ENCODE measurements around the gene GTF2F1. TPM values are rescaled to one million over a fixed set of nuclear protein-coding genes. Genes with fewer than 3 reads are reported as not detected.
"Not testable (repeated sequence)": the region's sequence is repeated elsewhere in the genome, so short reads cannot be mapped to it uniquely, and the experiment has no call there.

The GTF2F1 gene
- total RNA-seq, 1 experiment from 2014 or later: 65.6 TPM

DNA sequence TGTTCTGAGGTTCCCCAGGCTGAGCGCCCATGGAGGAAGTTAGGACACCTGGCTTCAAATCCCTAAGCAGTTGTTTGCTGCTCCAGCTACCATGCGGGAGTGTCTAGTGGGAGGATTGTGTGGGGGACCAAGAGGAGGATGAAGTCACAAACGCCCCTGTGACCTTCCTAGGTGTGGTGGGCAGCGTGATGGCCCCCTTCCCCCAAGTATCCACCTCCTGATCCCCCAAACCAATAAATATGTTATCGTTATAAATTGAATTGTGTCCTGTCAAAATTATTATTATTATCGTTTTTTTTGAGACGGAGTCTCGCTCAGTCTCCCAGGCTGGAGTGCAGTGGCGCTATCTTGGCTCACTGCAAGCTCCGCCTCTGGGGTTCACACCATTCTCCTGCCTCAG, 40.7 kb upstream of the GTF2F1 start, which contains the start of gene SLC25A41:
TSS of gene SLC25A41 (minus strand) at position 101 of the 400 bp plus-strand sequence. CDS start at position 31, 70 bp downstream.
- intact Hi-C loops (cut with micrococcal nuclease): no loop called here
- H3K4me3 Mint-ChIP-seq (ENCODE audit: unreplicated experiment): no peak within 1 kb of the TSS
- no peaks in the 10 kb centered on the region for H3K36me3 Mint-ChIP-seq (ENCODE audit: insufficient read depth, unreplicated experiment)
- no peak within 1 kb of the TSS for H3K27ac Mint-ChIP-seq (ENCODE audit: low read depth, unreplicated experiment)
- no peaks in the 10 kb centered on the region for H3K4me1 Mint-ChIP-seq (ENCODE audit: insufficient read depth, unreplicated experiment)
- H3K9me3 Mint-ChIP-seq (ENCODE audit: unreplicated experiment): no peaks in the 10 kb centered on the region
- POLR2A ChIA-PET: interaction anchor here (1.7 kb wide), 1 partner anchor 9 kb away, joined by 8 read pairs; the partner anchor contains the start of gene KHSRP
- BruUV-seq (replicated peaks): no TSS peak
- DNase-seq (ENCODE audit: unreplicated experiment): no peak
- no peaks in the 10 kb centered on the region for H3K27me3 Mint-ChIP-seq (ENCODE audit: insufficient read depth, unreplicated experiment)
- TF ChIP-seq CTCF (IDR thresholded peaks at IDR 0.05; ENCODE audit: unreplicated experiment): no peak
- CTCF ChIA-PET: no interaction called here

GRCh38 chr19:6433165-6433564, 40.2 kb upstream of the GTF2F1 start:
- H3K27me3 Mint-ChIP-seq (ENCODE audit: insufficient read depth, unreplicated experiment): no peaks in the 10 kb centered on the region
- H3K9me3 Mint-ChIP-seq (ENCODE audit: unreplicated experiment): no peaks in the 10 kb centered on the region
- ChIA-PET CTCF (no interaction called here), POLR2A (no interaction called here)
- BruUV-seq (replicated peaks): no TSS peak
- intact Hi-C loops (cut with micrococcal nuclease): no loop called here
- no peak for TF ChIP-seq CTCF (IDR thresholded peaks at IDR 0.05; ENCODE audit: unreplicated experiment)
- no peak for DNase-seq (ENCODE audit: unreplicated experiment)
- H3K4me3 Mint-ChIP-seq (ENCODE audit: unreplicated experiment): no peak overlapping the region
- no peaks in the 10 kb centered on the region for H3K36me3 Mint-ChIP-seq (ENCODE audit: insufficient read depth, unreplicated experiment)
- H3K4me1 Mint-ChIP-seq (ENCODE audit: insufficient read depth, unreplicated experiment): no peaks in the 10 kb centered on the region
- H3K27ac Mint-ChIP-seq (ENCODE audit: low read depth, unreplicated experiment): no peak overlapping the region

GRCh38 chr19:6431891-6432290, 38.9 kb upstream of the GTF2F1 start:
- CTCF ChIA-PET: interaction anchor here (0.6 kb wide), 2 partner anchors 15 to 151 kb away, joined by 3 to 5 read pairs; no protein-coding TSS in a partner anchor
- Mint-ChIP-seq H3K27ac (ENCODE audit: low read depth, unreplicated experiment) (no peak overlapping the region), H3K36me3 (ENCODE audit: insufficient read depth, unreplicated experiment) (no peaks in the 10 kb centered on the region), H3K27me3 (ENCODE audit: insufficient read depth, unreplicated experiment) (no peaks in the 10 kb centered on the region), H3K9me3 (ENCODE audit: unreplicated experiment) (no peaks in the 10 kb centered on the region), H3K4me3 (ENCODE audit: unreplicated experiment) (no peak overlapping the region), H3K4me1 (ENCODE audit: insufficient read depth, unreplicated experiment) (no peaks in the 10 kb centered on the region)
- DNase-seq (ENCODE audit: unreplicated experiment): no peak
- POLR2A ChIA-PET: no interaction called here
- TF ChIP-seq CTCF (IDR thresholded peaks at IDR 0.05; ENCODE audit: unreplicated experiment): no peak
- intact Hi-C loops (cut with micrococcal nuclease): no loop called here
- BruUV-seq (replicated peaks): no TSS peak

GRCh38 chr19:6429419-6430221, 36.7 kb upstream of the GTF2F1 start:
- Mint-ChIP-seq H3K27ac (ENCODE audit: low read depth, unreplicated experiment) (no peak overlapping the region), H3K9me3 (ENCODE audit: unreplicated experiment) (no peaks in the 10 kb centered on the region), H3K4me3 (ENCODE audit: unreplicated experiment) (peak overlapping the region; percentile 50), H3K4me1 (ENCODE audit: insufficient read depth, unreplicated experiment) (peaks cover 6% of the 10 kb centered on the region), H3K27me3 (ENCODE audit: insufficient read depth, unreplicated experiment) (no peaks in the 10 kb centered on the region), H3K36me3 (ENCODE audit: insufficient read depth, unreplicated experiment) (no peaks in the 10 kb centered on the region)
- no TSS peak for BruUV-seq (replicated peaks)
- intact Hi-C loops (cut with micrococcal nuclease): no loop called here
- no peak for TF ChIP-seq CTCF (IDR thresholded peaks at IDR 0.05; ENCODE audit: unreplicated experiment)
- ChIA-PET CTCF (no interaction called here), POLR2A (no interaction called here)
- no peak for DNase-seq (ENCODE audit: unreplicated experiment)

- CTCF ChIA-PET: interaction anchor here (0.6 kb wide), 1 partner anchor 299 kb away, joined by 3 read pairs; no protein-coding TSS in a partner anchor
- BruUV-seq (replicated peaks); H3K4me1 Mint-ChIP-seq (ENCODE audit: insufficient read depth, unreplicated experiment); H3K27me3 Mint-ChIP-seq (ENCODE audit: insufficient read depth, unreplicated experiment); DNase-seq (ENCODE audit: unreplicated experiment); POLR2A ChIA-PET; H3K9me3 Mint-ChIP-seq (ENCODE audit: unreplicated experiment); H3K27ac Mint-ChIP-seq (ENCODE audit: low read depth, unreplicated experiment); H3K36me3 Mint-ChIP-seq (ENCODE audit: insufficient read depth, unreplicated experiment); intact Hi-C loops (cut with micrococcal nuclease): not testable (repeated sequence)
- peak overlapping the region; percentile 50 for H3K4me3 Mint-ChIP-seq (ENCODE audit: unreplicated experiment)
Observed at GRCh38 chr19:6428692-6429418, 35.9 kb upstream of the GTF2F1 start.

Data from MCF 10A (cell line).